GM23338 (cell line): ENCODE measurements around the gene SLC37A1. TPM values are rescaled to one million over a fixed set of nuclear protein-coding genes. Genes with fewer than 3 reads are reported as not detected.

Experiments
- ATAC-seq: fragments of 200-7000 bp; cut with Tn5 transposase; 3 replicates; pipeline ENCODE4 v1.9.1; 2020
- DNase-seq: peaks from one replicate; pipeline ENCODE4 v3.0.0-alpha.2; 2015; ENCODE audit warnings: low spot score
- H2AFZ ChIP-seq: fragments of 200-600 bp; sonication (generic); 2 replicates; pipeline ENCODE4 v1.8.0; 2016; ENCODE audit warnings: antibody characterized with exemption, mild to moderate bottlenecking, moderate library complexity
- H3F3A ChIP-seq: fragments of 200-600 bp; sonication (generic); replicated peaks from 2 replicates; pipeline ENCODE4 v1.8.0; 2017; ENCODE audit warnings: antibody characterized with exemption, mixed run types, low read depth
- H3K27ac ChIP-seq: fragments of 200-600 bp; sonication (generic); 2 replicates; pipeline ENCODE4 v1.6.1; 2016; ENCODE audit warnings: low read depth
- H3K27me3 ChIP-seq: fragments of 200-600 bp; sonication (generic); 2 replicates; pipeline ENCODE4 v1.8.0; 2016; ENCODE audit warnings: mild to moderate bottlenecking, mixed run types, moderate library complexity; ENCODE audit not compliant: insufficient read depth
- H3K36me3 ChIP-seq: fragments of 200-600 bp; sonication (generic); 2 replicates; pipeline ENCODE4 v1.8.0; 2016; ENCODE audit warnings: mild to moderate bottlenecking; ENCODE audit not compliant: insufficient read depth
- H3K4me1 ChIP-seq: fragments of 200-600 bp; sonication (generic); 2 replicates; pipeline ENCODE4 v1.8.0; 2016; ENCODE audit warnings: mild to moderate bottlenecking, moderate library complexity; ENCODE audit not compliant: insufficient read depth
- H3K4me2 ChIP-seq: fragments of 200-600 bp; sonication (generic); 2 replicates; pipeline ENCODE4 v1.7.1; 2017; ENCODE audit warnings: mixed run types
- H3K4me3 ChIP-seq: fragments of 200-600 bp; sonication (generic); 2 replicates; pipeline ENCODE4 v1.6.1; 2016; ENCODE audit warnings: mixed run types
- H3K79me2 ChIP-seq: fragments of 200-600 bp; sonication (generic); replicated peaks from 2 replicates; pipeline ENCODE4 v1.8.0; 2017; ENCODE audit warnings: mild to moderate bottlenecking; ENCODE audit not compliant: insufficient read depth
- H3K9me2 ChIP-seq: fragments of 200-600 bp; sonication (generic); 2 replicates; pipeline ENCODE4 v1.8.0; 2017; ENCODE audit not compliant: insufficient read depth
- H4K20me1 ChIP-seq: fragments of 200-600 bp; sonication (generic); replicated peaks from 2 replicates; pipeline ENCODE4 v1.8.0; 2017; ENCODE audit warnings: mild to moderate bottlenecking; ENCODE audit not compliant: insufficient read depth
- H3K27ac Mint-ChIP-seq: 2 replicates; pipeline ENCODE4 v1.8.0; 2020; ENCODE audit warnings: inconsistent platforms, mild to moderate bottlenecking, moderate library complexity, mixed read lengths
- H3K27me3 Mint-ChIP-seq: 3 replicates; pipeline ENCODE4 v1.8.0; 2022; ENCODE audit warnings: low read depth, mild to moderate bottlenecking, moderate library complexity, mixed read lengths, inconsistent platforms; ENCODE audit not compliant: insufficient read depth, poor library complexity
- H3K36me3 Mint-ChIP-seq: 3 replicates; pipeline ENCODE4 v1.8.0; 2021; ENCODE audit warnings: low read depth, mild to moderate bottlenecking, inconsistent platforms, moderate library complexity, mixed read lengths
- H3K4me1 Mint-ChIP-seq: 3 replicates; pipeline ENCODE4 v1.8.0; 2020; ENCODE audit warnings: mild to moderate bottlenecking, inconsistent platforms, mixed read lengths
- H3K4me3 Mint-ChIP-seq: 3 replicates; pipeline ENCODE4 v1.8.0; 2021; ENCODE audit warnings: moderate library complexity, mild to moderate bottlenecking, inconsistent platforms, mixed read lengths
- H3K9me3 Mint-ChIP-seq: 3 replicates; pipeline ENCODE4 v1.8.0; 2020; ENCODE audit warnings: moderate library complexity, mild to moderate bottlenecking, inconsistent platforms, mixed read lengths
- CREB1 ChIP-seq: fragments of 250-450 bp; sonication (Bioruptor Pico); IDR thresholded peaks from 2 replicates; pipeline ENCODE4 v1.5.0; 2020; ENCODE audit warnings: low read depth, mild to moderate bottlenecking, moderate library complexity
- EZH2 ChIP-seq: fragments of 200-600 bp; sonication (generic); IDR thresholded peaks from one replicate; pipeline ENCODE4 v1.8.0; 2017; ENCODE audit warnings: antibody characterized with exemption, mild to moderate bottlenecking, low read depth; ENCODE audit not compliant: unreplicated experiment
- EZH2phosphoT487 ChIP-seq: fragments of 200-600 bp; sonication (generic); IDR thresholded peaks from one replicate; pipeline ENCODE4 v1.8.1; 2018; ENCODE audit warnings: antibody characterized with exemption; ENCODE audit not compliant: unreplicated experiment
- JUNB ChIP-seq: IDR thresholded peaks from one replicate; pipeline ENCODE4 v1.6.1; 2016; ENCODE audit warnings: antibody characterized with exemption; ENCODE audit not compliant: unreplicated experiment
- NANOG ChIP-seq: IDR thresholded peaks from 2 replicates; pipeline ENCODE4 v1.6.1; 2016; ENCODE audit warnings: antibody characterized with exemption, borderline replicate concordance
- POLR2AphosphoS5 ChIP-seq: IDR thresholded peaks from 2 replicates; pipeline ENCODE4 v1.6.1; 2016; ENCODE audit warnings: antibody characterized with exemption, low read depth
- ZNF114 ChIP-seq: fragments of 250-450 bp; sonication (Bioruptor Pico); IDR thresholded peaks from 2 replicates; pipeline ENCODE4 v1.5.0; 2020; ENCODE audit warnings: mild to moderate bottlenecking, moderate library complexity
- ZNF331 ChIP-seq: fragments of 250-450 bp; sonication (Bioruptor Pico); IDR thresholded peaks from 2 replicates; pipeline ENCODE4 v1.5.0; 2020; ENCODE audit warnings: low read depth, mild to moderate bottlenecking, moderate library complexity
- polyA plus RNA-seq: library from polyadenylated mRNA; unstranded; fragments of >200 nt; fragmentation: Nextera tagmentation; extraction: Ambion mirVana; gene quantifications from 2 replicates; pipeline ENCODE4 v1.2.1, GENCODE V29; 2016
- total RNA-seq: library from RNA; depleted of rRNA; stranded (reverse); fragments of >200 nt; shearing (Covaris generic); gene quantifications from 2 replicates; pipeline ENCODE4 v1.2.3, GENCODE V29; 2014
- TF ChIP-seq, protein P1 (sequence below): fragments of 250-450 bp; sonication (Bioruptor Pico); IDR thresholded peaks from 2 replicates; pipeline ENCODE4 v1.5.0; 2020; ENCODE audit warnings: mild to moderate bottlenecking, moderate library complexity
- TF ChIP-seq, protein P2 (sequence below): IDR thresholded peaks from one replicate; pipeline ENCODE4 v1.6.1; 2018; ENCODE audit warnings: antibody characterized with exemption; ENCODE audit not compliant: unreplicated experiment
- TF ChIP-seq, protein P3 (sequence below): IDR thresholded peaks from 2 replicates; pipeline ENCODE4 v1.6.1; 2016; ENCODE audit warnings: antibody characterized with exemption
- TF ChIP-seq, protein P4 (sequence below), 2 experiments: fragments of 200-600 bp in 1 of 2; sonication (generic) in 1 of 2; conservative IDR thresholded peaks; 2 replicates each; pipeline versions ENCODE4 v1.5.1 to v1.6.1; 2016 to 2017; ENCODE audit warnings: antibody characterized with exemption in 2 of 2, low read depth in 2 of 2, mild to moderate bottlenecking in 2 of 2, moderate library complexity in 1 of 2

SLC37A1 gene
- total and polyA plus RNA-seq, 2 experiments from 2014 or later, result 14.0 to 30.3 TPM

DNA sequence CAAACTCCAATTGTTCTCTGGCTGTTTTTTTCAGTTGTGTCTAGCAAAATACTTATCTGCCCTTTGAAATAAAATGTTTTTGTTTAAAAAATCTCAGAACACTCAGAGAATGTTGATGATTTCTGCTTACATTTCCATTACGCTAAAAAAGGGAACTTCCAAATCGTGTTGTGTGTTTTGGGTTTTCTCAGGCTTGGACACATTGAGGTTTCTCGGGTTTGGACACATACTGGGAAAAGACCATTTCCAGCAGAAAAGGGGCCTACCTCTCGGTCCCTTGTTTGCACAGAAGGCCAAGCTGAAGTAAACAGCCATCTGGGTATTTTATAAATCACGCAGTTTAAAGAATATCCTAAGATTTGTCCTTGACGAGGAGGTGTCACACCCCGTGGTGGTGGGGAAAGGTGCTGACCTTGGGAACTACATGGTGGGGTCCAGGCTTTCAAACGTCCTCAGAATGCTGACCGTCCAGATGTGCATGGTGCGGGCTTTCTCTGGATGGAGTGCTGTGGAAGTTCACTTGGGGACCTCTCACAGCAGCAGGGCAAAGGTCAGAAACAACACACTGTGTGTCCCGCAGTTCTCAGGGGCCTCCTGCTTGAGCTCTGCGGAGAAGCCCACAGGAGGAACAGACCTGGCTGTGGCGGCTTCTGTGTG lies 67.8 kb downstream of the SLC37A1 start:
- DNase-seq, result no peak
- H3K27me3 ChIP-seq, result no peaks in the 10 kb centered on the region
- no peak overlapping the region for H3K4me3 ChIP-seq
- Mint-ChIP-seq H3K36me3 (peaks cover 24% of the 10 kb centered on the region), H3K9me3 (peaks cover 9% of the 10 kb centered on the region), H3K27ac (no peak overlapping the region), H3K4me3 (no peak overlapping the region), H3K4me1 (no peaks in the 10 kb centered on the region), H3K27me3 (peaks cover 18% of the 10 kb centered on the region)
- no peak overlapping the region for H3K4me2 ChIP-seq
- no peaks in the 10 kb centered on the region for H4K20me1 ChIP-seq
- ATAC-seq, result no peak
- 0 out of 2 replicates have a peak, but pooled peaks cover 4% of the 10 kb centered on the region for H3F3A ChIP-seq
- no peaks in the 10 kb centered on the region for H3K4me1 ChIP-seq
- no peak overlapping the region for H3K27ac ChIP-seq
- H3K9me2 ChIP-seq, result no peaks in the 10 kb centered on the region
- no peak for TF ChIP-seq EZH2phosphoT487
- TF ChIP-seq, protein P1, sequence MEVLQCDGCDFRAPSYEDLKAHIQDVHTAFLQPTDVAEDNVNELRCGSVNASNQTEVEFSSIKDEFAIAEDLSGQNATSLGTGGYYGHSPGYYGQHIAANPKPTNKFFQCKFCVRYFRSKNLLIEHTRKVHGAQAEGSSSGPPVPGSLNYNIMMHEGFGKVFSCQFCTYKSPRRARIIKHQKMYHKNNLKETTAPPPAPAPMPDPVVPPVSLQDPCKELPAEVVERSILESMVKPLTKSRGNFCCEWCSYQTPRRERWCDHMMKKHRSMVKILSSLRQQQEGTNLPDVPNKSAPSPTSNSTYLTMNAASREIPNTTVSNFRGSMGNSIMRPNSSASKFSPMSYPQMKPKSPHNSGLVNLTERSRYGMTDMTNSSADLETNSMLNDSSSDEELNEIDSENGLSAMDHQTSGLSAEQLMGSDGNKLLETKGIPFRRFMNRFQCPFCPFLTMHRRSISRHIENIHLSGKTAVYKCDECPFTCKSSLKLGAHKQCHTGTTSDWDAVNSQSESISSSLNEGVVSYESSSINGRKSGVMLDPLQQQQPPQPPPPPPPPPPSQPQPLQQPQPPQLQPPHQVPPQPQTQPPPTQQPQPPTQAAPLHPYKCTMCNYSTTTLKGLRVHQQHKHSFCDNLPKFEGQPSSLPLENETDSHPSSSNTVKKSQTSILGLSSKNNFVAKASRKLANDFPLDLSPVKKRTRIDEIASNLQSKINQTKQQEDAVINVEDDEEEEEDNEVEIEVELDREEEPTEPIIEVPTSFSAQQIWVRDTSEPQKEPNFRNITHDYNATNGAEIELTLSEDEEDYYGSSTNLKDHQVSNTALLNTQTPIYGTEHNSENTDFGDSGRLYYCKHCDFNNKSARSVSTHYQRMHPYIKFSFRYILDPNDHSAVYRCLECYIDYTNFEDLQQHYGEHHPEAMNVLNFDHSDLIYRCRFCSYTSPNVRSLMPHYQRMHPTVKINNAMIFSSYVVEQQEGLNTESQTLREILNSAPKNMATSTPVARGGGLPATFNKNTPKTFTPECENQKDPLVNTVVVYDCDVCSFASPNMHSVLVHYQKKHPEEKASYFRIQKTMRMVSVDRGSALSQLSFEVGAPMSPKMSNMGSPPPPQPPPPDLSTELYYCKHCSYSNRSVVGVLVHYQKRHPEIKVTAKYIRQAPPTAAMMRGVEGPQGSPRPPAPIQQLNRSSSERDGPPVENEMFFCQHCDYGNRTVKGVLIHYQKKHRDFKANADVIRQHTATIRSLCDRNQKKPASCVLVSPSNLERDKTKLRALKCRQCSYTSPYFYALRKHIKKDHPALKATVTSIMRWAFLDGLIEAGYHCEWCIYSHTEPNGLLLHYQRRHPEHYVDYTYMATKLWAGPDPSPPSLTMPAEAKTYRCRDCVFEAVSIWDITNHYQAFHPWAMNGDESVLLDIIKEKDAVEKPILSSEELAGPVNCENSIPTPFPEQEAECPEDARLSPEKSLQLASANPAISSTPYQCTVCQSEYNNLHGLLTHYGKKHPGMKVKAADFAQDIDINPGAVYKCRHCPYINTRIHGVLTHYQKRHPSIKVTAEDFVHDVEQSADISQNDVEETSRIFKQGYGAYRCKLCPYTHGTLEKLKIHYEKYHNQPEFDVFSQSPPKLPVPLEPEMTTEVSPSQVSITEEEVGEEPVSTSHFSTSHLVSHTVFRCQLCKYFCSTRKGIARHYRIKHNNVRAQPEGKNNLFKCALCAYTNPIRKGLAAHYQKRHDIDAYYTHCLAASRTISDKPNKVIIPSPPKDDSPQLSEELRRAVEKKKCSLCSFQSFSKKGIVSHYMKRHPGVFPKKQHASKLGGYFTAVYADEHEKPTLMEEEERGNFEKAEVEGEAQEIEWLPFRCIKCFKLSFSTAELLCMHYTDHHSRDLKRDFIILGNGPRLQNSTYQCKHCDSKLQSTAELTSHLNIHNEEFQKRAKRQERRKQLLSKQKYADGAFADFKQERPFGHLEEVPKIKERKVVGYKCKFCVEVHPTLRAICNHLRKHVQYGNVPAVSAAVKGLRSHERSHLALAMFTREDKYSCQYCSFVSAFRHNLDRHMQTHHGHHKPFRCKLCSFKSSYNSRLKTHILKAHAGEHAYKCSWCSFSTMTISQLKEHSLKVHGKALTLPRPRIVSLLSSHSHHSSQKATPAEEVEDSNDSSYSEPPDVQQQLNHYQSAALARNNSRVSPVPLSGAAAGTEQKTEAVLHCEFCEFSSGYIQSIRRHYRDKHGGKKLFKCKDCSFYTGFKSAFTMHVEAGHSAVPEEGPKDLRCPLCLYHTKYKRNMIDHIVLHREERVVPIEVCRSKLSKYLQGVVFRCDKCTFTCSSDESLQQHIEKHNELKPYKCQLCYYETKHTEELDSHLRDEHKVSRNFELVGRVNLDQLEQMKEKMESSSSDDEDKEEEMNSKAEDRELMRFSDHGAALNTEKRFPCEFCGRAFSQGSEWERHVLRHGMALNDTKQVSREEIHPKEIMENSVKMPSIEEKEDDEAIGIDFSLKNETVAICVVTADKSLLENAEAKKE (CRISPR knock-in tag), result no peak
- no peak for TF ChIP-seq JUNB
- TF ChIP-seq ZNF114 (CRISPR knock-in tag), result no peak
- TF ChIP-seq CREB1 (CRISPR knock-in tag), result no peak
- TF ChIP-seq, protein P2, sequence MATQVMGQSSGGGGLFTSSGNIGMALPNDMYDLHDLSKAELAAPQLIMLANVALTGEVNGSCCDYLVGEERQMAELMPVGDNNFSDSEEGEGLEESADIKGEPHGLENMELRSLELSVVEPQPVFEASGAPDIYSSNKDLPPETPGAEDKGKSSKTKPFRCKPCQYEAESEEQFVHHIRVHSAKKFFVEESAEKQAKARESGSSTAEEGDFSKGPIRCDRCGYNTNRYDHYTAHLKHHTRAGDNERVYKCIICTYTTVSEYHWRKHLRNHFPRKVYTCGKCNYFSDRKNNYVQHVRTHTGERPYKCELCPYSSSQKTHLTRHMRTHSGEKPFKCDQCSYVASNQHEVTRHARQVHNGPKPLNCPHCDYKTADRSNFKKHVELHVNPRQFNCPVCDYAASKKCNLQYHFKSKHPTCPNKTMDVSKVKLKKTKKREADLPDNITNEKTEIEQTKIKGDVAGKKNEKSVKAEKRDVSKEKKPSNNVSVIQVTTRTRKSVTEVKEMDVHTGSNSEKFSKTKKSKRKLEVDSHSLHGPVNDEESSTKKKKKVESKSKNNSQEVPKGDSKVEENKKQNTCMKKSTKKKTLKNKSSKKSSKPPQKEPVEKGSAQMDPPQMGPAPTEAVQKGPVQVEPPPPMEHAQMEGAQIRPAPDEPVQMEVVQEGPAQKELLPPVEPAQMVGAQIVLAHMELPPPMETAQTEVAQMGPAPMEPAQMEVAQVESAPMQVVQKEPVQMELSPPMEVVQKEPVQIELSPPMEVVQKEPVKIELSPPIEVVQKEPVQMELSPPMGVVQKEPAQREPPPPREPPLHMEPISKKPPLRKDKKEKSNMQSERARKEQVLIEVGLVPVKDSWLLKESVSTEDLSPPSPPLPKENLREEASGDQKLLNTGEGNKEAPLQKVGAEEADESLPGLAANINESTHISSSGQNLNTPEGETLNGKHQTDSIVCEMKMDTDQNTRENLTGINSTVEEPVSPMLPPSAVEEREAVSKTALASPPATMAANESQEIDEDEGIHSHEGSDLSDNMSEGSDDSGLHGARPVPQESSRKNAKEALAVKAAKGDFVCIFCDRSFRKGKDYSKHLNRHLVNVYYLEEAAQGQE, result no peak
- TF ChIP-seq POLR2AphosphoS5, result no peak
- TF ChIP-seq, protein P3, sequence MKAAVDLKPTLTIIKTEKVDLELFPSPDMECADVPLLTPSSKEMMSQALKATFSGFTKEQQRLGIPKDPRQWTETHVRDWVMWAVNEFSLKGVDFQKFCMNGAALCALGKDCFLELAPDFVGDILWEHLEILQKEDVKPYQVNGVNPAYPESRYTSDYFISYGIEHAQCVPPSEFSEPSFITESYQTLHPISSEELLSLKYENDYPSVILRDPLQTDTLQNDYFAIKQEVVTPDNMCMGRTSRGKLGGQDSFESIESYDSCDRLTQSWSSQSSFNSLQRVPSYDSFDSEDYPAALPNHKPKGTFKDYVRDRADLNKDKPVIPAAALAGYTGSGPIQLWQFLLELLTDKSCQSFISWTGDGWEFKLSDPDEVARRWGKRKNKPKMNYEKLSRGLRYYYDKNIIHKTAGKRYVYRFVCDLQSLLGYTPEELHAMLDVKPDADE, result no peak
- TF ChIP-seq, protein P4, sequence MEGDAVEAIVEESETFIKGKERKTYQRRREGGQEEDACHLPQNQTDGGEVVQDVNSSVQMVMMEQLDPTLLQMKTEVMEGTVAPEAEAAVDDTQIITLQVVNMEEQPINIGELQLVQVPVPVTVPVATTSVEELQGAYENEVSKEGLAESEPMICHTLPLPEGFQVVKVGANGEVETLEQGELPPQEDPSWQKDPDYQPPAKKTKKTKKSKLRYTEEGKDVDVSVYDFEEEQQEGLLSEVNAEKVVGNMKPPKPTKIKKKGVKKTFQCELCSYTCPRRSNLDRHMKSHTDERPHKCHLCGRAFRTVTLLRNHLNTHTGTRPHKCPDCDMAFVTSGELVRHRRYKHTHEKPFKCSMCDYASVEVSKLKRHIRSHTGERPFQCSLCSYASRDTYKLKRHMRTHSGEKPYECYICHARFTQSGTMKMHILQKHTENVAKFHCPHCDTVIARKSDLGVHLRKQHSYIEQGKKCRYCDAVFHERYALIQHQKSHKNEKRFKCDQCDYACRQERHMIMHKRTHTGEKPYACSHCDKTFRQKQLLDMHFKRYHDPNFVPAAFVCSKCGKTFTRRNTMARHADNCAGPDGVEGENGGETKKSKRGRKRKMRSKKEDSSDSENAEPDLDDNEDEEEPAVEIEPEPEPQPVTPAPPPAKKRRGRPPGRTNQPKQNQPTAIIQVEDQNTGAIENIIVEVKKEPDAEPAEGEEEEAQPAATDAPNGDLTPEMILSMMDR (conservative IDR thresholded peaks at IDR 0.05; ENCODE audit: low read depth in 2 of 2), result no peak
- TF ChIP-seq EZH2, result no peak
- TF ChIP-seq NANOG, result no peak
- TF ChIP-seq ZNF331 (CRISPR knock-in tag), result no peak
- H3K36me3 ChIP-seq, result peaks cover 5% of the 10 kb centered on the region; the same call in 1 of the 2 replicates
- H3K79me2 ChIP-seq, result no peaks in the 10 kb centered on the region
- no peak overlapping the region for H2AFZ ChIP-seq
